Measurements from ENCODE around the gene DHRS9.

The DHRS9 gene

DNA sequence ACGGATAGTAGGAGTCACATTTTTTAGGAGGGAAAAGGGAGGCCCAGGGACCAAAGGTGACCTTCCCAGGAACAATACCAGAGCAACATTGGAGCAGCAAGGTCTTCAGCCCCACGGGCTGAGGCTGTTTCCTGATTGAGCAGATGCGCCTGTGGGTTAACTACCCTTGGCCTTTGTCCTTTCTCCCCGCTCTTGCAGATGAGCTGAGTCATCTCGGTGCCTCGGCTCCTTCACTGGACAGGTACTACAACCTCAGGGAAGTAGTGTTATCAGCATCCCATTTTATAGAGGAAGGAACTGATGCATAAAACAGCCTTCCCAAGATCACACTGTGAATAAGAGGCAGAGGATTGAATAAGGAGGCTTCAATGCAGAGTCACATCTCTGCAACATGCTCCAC lies 43.5 kb downstream of the DHRS9 start:
- Histone ChIP-seq H3K36me3 (ENCODE audit: control insufficient read depth in 2 of 2, insufficient read depth in 1 of 2, low read length in 2 of 2) (no peaks in the 10 kb centered on the region), H3K4me1 (ENCODE audit: control insufficient read depth, insufficient read depth, low read length) (no peaks in the 10 kb centered on the region), H3K9me3 (ENCODE audit: control insufficient read depth, insufficient read depth, low read depth, low read length) (no peaks in the 10 kb centered on the region), H3K27ac (ENCODE audit: extremely low read depth, low read depth, low read length) (no peak overlapping the region), H3K4me3 (ENCODE audit: low read depth, low read length) (no peak overlapping the region)
- ChIA-PET CTCF (interaction anchor here (0.7 to 6.7 kb wide), 4 partner anchors 109 to 1124 kb away, joined by 3 to 67 read pairs (median 4); no protein-coding TSS in a partner anchor), POLR2A (no interaction called here)
- TF ChIP-seq ZSCAN16 (tag by site-specific recombination; IDR thresholded peaks at IDR 0.05) = no peak
- TF ChIP-seq ZNF146 (tag by site-specific recombination; IDR thresholded peaks at IDR 0.05) = no peak

DNA sequence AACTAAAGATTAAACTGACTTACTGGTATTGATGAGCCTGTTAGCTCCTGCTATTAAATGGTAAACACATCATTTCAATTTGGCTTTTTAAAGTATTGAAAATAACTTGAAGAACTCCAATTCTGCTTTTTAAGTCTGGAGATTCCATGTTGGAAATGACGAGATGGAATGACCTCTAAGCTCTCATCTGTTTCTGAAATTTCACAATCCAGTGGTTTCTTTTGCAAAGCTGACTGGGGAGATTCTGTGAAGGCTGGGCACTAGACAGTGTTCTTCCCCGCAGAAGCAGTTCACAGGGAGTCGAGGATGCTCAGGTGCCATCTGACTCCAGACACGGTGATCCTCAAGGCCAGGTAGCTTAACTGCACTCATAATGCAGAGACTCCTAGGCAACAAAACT lies 44.7 kb downstream of the DHRS9 start:
- Histone ChIP-seq H3K36me3 (ENCODE audit: control insufficient read depth in 2 of 2, insufficient read depth in 1 of 2, low read length in 2 of 2) (no peaks in the 10 kb centered on the region), H3K9me3 (ENCODE audit: control insufficient read depth, insufficient read depth, low read depth, low read length) (no peaks in the 10 kb centered on the region), H3K4me3 (ENCODE audit: low read depth, low read length) (no peak overlapping the region), H3K4me1 (ENCODE audit: control insufficient read depth, insufficient read depth, low read length) (no peaks in the 10 kb centered on the region), H3K27ac (ENCODE audit: extremely low read depth, low read depth, low read length) (no peak overlapping the region)
- TF ChIP-seq ZNF785 (tag by site-specific recombination; IDR thresholded peaks at IDR 0.05) = no peak
- TF ChIP-seq ZNF830 (tag by site-specific recombination; IDR thresholded peaks at IDR 0.05; ENCODE audit: low read depth) = no peak
- TF ChIP-seq, protein P1, sequence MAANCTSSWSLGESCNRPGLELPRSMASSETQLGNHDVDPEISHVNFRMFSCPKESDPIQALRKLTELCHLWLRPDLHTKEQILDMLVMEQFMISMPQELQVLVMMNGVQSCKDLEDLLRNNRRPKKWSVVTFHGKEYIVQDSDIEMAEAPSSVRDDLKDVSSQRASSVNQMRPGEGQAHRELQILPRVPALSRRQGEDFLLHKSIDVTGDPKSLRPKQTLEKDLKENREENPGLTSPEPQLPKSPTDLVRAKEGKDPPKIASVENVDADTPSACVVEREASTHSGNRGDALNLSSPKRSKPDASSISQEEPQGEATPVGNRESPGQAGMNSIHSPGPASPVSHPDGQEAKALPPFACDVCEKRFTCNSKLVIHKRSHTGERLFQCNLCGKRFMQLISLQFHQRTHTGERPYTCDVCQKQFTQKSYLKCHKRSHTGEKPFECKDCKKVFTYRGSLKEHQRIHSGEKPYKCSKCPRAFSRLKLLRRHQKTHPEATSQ (tag by site-specific recombination; IDR thresholded peaks at IDR 0.05) = no peak
- TF ChIP-seq ZSCAN30 (tag by site-specific recombination; IDR thresholded peaks at IDR 0.05) = no peak
- TF ChIP-seq, protein P2, sequence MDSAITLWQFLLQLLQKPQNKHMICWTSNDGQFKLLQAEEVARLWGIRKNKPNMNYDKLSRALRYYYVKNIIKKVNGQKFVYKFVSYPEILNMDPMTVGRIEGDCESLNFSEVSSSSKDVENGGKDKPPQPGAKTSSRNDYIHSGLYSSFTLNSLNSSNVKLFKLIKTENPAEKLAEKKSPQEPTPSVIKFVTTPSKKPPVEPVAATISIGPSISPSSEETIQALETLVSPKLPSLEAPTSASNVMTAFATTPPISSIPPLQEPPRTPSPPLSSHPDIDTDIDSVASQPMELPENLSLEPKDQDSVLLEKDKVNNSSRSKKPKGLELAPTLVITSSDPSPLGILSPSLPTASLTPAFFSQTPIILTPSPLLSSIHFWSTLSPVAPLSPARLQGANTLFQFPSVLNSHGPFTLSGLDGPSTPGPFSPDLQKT (IDR thresholded peaks at IDR 0.05; ENCODE audit: borderline replicate concordance, low read depth, low read length) = no peak
- no peak for TF ChIP-seq ZNF157 (tag by site-specific recombination; IDR thresholded peaks at IDR 0.05)
- TF ChIP-seq ZNF169 (tag by site-specific recombination; IDR thresholded peaks at IDR 0.05) = no peak
- no peak for TF ChIP-seq ZNF600 (tag by site-specific recombination; IDR thresholded peaks at IDR 0.05)
- TF ChIP-seq, protein P3, sequence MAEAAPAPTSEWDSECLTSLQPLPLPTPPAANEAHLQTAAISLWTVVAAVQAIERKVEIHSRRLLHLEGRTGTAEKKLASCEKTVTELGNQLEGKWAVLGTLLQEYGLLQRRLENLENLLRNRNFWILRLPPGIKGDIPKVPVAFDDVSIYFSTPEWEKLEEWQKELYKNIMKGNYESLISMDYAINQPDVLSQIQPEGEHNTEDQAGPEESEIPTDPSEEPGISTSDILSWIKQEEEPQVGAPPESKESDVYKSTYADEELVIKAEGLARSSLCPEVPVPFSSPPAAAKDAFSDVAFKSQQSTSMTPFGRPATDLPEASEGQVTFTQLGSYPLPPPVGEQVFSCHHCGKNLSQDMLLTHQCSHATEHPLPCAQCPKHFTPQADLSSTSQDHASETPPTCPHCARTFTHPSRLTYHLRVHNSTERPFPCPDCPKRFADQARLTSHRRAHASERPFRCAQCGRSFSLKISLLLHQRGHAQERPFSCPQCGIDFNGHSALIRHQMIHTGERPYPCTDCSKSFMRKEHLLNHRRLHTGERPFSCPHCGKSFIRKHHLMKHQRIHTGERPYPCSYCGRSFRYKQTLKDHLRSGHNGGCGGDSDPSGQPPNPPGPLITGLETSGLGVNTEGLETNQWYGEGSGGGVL (tag by site-specific recombination; IDR thresholded peaks at IDR 0.05) = no peak
- no peak for TF ChIP-seq SP2 (tag by site-specific recombination; IDR thresholded peaks at IDR 0.05)
- no peak for TF ChIP-seq ZNF677 (tag by site-specific recombination; IDR thresholded peaks at IDR 0.05)
- no peak for TF ChIP-seq ZNF37A (tag by site-specific recombination; IDR thresholded peaks at IDR 0.05)
- TF ChIP-seq ZBTB7A (tag by site-specific recombination; IDR thresholded peaks at IDR 0.05; ENCODE audit: low read depth) = no peak
- TF ChIP-seq, protein P4, sequence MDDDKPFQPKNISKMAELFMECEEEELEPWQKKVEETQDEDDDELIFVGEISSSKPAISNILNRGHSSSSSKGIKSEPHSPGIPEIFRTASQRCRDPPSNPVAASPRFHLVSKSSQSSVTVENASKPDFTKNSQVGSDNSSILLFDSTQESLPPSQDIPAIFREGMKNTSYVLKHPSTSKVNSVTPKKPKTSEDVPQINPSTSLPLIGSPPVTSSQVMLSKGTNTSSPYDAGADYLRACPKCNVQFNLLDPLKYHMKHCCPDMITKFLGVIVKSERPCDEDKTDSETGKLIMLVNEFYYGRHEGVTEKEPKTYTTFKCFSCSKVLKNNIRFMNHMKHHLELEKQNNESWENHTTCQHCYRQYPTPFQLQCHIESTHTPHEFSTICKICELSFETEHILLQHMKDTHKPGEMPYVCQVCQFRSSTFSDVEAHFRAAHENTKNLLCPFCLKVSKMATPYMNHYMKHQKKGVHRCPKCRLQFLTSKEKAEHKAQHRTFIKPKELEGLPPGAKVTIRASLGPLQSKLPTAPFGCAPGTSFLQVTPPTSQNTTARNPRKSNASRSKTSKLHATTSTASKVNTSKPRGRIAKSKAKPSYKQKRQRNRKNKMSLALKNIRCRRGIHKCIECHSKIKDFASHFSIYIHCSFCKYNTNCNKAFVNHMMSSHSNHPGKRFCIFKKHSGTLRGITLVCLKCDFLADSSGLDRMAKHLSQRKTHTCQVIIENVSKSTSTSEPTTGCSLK (tag by site-specific recombination; IDR thresholded peaks at IDR 0.05) = no peak
- TF ChIP-seq ZFP3 (tag by site-specific recombination; IDR thresholded peaks at IDR 0.05; ENCODE audit: low read depth) = no peak
- TF ChIP-seq, protein P5, sequence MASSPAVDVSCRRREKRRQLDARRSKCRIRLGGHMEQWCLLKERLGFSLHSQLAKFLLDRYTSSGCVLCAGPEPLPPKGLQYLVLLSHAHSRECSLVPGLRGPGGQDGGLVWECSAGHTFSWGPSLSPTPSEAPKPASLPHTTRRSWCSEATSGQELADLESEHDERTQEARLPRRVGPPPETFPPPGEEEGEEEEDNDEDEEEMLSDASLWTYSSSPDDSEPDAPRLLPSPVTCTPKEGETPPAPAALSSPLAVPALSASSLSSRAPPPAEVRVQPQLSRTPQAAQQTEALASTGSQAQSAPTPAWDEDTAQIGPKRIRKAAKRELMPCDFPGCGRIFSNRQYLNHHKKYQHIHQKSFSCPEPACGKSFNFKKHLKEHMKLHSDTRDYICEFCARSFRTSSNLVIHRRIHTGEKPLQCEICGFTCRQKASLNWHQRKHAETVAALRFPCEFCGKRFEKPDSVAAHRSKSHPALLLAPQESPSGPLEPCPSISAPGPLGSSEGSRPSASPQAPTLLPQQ (tag by site-specific recombination; IDR thresholded peaks at IDR 0.05) = no peak
- TF ChIP-seq, protein P6, sequence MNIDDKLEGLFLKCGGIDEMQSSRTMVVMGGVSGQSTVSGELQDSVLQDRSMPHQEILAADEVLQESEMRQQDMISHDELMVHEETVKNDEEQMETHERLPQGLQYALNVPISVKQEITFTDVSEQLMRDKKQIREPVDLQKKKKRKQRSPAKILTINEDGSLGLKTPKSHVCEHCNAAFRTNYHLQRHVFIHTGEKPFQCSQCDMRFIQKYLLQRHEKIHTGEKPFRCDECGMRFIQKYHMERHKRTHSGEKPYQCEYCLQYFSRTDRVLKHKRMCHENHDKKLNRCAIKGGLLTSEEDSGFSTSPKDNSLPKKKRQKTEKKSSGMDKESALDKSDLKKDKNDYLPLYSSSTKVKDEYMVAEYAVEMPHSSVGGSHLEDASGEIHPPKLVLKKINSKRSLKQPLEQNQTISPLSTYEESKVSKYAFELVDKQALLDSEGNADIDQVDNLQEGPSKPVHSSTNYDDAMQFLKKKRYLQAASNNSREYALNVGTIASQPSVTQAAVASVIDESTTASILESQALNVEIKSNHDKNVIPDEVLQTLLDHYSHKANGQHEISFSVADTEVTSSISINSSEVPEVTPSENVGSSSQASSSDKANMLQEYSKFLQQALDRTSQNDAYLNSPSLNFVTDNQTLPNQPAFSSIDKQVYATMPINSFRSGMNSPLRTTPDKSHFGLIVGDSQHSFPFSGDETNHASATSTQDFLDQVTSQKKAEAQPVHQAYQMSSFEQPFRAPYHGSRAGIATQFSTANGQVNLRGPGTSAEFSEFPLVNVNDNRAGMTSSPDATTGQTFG (tag by site-specific recombination; IDR thresholded peaks at IDR 0.05; ENCODE audit: borderline replicate concordance) = no peak
- no peak for TF ChIP-seq ZNF530 (tag by site-specific recombination; IDR thresholded peaks at IDR 0.05; ENCODE audit: low read depth)
- no peak for TF ChIP-seq GLI2 (tag by site-specific recombination; IDR thresholded peaks at IDR 0.05; ENCODE audit: borderline replicate concordance, low read depth)
- ChIA-PET CTCF (interaction anchor here (1.3 to 5.8 kb wide), 3 partner anchors 18 to 108 kb away, joined by 4 to 28 read pairs (median 7); no protein-coding TSS in a partner anchor), POLR2A (no interaction called here)

All from HEK293 (cell line).